ENCODE results near the gene ACP6. TPM values are rescaled to one million over a fixed set of nuclear protein-coding genes. Genes with fewer than 3 reads are reported as not detected.

Gene ACP6
- total RNA-seq, 1 donor from 2014 or later, result 14.2 TPM

GRCh38 chr1:147669469-147670318 is 630 bp downstream of the ACP6 start:
- peaks cover 13% of the 10 kb centered on the region for H3K4me1 ChIP-seq
- no peaks in the 10 kb centered on the region for H3K9me3 ChIP-seq
- H3K27me3 ChIP-seq, result no peaks in the 10 kb centered on the region
- no peak for DNase-seq (ENCODE audit: extremely low spot score in 2 of 2)
- no peak for TF ChIP-seq CTCF (IDR thresholded peaks at IDR 0.05)
- no peak for TF ChIP-seq POLR2A (IDR thresholded peaks at IDR 0.05)
- TF ChIP-seq POLR2AphosphoS5 (IDR thresholded peaks at IDR 0.05; ENCODE audit: insufficient read depth in 1 of 2, low read depth in 1 of 2), result no peak
- peak overlapping the region; percentile 79 to 83 for H3K4me3 ChIP-seq
- H3K36me3 ChIP-seq, result no peaks in the 10 kb centered on the region
- intact Hi-C loops (cut with DNase I), result no loop called here
- H3K27ac ChIP-seq, result peak overlapping the region; percentile 73

- Histone ChIP-seq H3K9me3 (no peaks in the 10 kb centered on the region), H3K4me1 (peaks cover 13% of the 10 kb centered on the region), H3K27ac (no peak overlapping the region), H3K27me3 (no peaks in the 10 kb centered on the region), H3K36me3 (no peaks in the 10 kb centered on the region), H3K4me3 (no peak overlapping the region)
- intact Hi-C loops (cut with DNase I), result no loop called here
- no peak for DNase-seq (ENCODE audit: extremely low spot score in 2 of 2)
- no peak for TF ChIP-seq POLR2A (IDR thresholded peaks at IDR 0.05)
- no peak for TF ChIP-seq POLR2AphosphoS5 (IDR thresholded peaks at IDR 0.05; ENCODE audit: insufficient read depth in 1 of 2, low read depth in 1 of 2)
- no peak for TF ChIP-seq CTCF (IDR thresholded peaks at IDR 0.05)
These were observed 4.8 kb downstream of the ACP6 start for GRCh38 chr1:147665521-147665920.

GRCh38 chr1:147664206-147664605 is 6.1 kb downstream of the ACP6 start:
- H3K27ac ChIP-seq, result no peak overlapping the region
- no peak for DNase-seq (ENCODE audit: extremely low spot score in 2 of 2)
- TF ChIP-seq POLR2AphosphoS5 (IDR thresholded peaks at IDR 0.05; ENCODE audit: insufficient read depth in 1 of 2, low read depth in 1 of 2), result no peak
- no peak for TF ChIP-seq CTCF (IDR thresholded peaks at IDR 0.05)
- no peak for TF ChIP-seq POLR2A (IDR thresholded peaks at IDR 0.05)
- H3K4me1 ChIP-seq, result peaks cover 11% of the 10 kb centered on the region
- no peaks in the 10 kb centered on the region for H3K27me3 ChIP-seq
- no peaks in the 10 kb centered on the region for H3K9me3 ChIP-seq
- intact Hi-C loops (cut with DNase I), result no loop called here
- peaks cover 0 to 3% of the 10 kb centered on the region in 2 donors for H3K36me3 ChIP-seq
- H3K4me3 ChIP-seq, result no peak overlapping the region

- no peak for DNase-seq (ENCODE audit: extremely low spot score in 2 of 2)
These were observed 15.8 kb downstream of the ACP6 start for GRCh38 chr1:147654511-147654910.

GRCh38 chr1:147652306-147652705 is 18.0 kb downstream of the ACP6 start:
- H3K4me1 ChIP-seq, result no peaks in the 10 kb centered on the region
- H3K36me3 ChIP-seq, result peaks cover 0 to 7% of the 10 kb centered on the region in 2 donors
- intact Hi-C loops (cut with DNase I), result no loop called here
- H3K4me3 ChIP-seq, result no peak overlapping the region
- DNase-seq (ENCODE audit: extremely low spot score in 2 of 2), result no peak
- H3K27me3 ChIP-seq, result no peaks in the 10 kb centered on the region
- H3K27ac ChIP-seq, result no peak overlapping the region
- TF ChIP-seq POLR2AphosphoS5 (IDR thresholded peaks at IDR 0.05; ENCODE audit: insufficient read depth in 1 of 2, low read depth in 1 of 2), result no peak
- no peak for TF ChIP-seq CTCF (IDR thresholded peaks at IDR 0.05)
- TF ChIP-seq POLR2A (IDR thresholded peaks at IDR 0.05), result no peak
- no peaks in the 10 kb centered on the region for H3K9me3 ChIP-seq

More at GRCh38 chr1:147654511-147654910, 15.8 kb downstream of the ACP6 start:
- Histone ChIP-seq H3K36me3 (peaks cover 0 to 15% of the 10 kb centered on the region in 2 donors), H3K4me1 (no peaks in the 10 kb centered on the region), H3K4me3 (no peak overlapping the region), H3K27me3 (no peaks in the 10 kb centered on the region), H3K27ac (no peak overlapping the region), H3K9me3 (no peaks in the 10 kb centered on the region)
- no peak for TF ChIP-seq POLR2AphosphoS5 (IDR thresholded peaks at IDR 0.05; ENCODE audit: insufficient read depth in 1 of 2, low read depth in 1 of 2)
- intact Hi-C loops (cut with DNase I), result no loop called here

Measured in vagina (tissue), 2 donors.